ENCODE results near the gene CMKLR1. TPM values are rescaled to one million over a fixed set of nuclear protein-coding genes. Genes with fewer than 3 reads are reported as not detected.
A peak's percentile ranks its signal among the peaks of the same experiment; 100 is the strongest.

Gene CMKLR1
- total and polyA plus RNA-seq, 4 donors = 4.5 to 12.0 (median 5.9) TPM

- Histone ChIP-seq H3K4me3 (ENCODE audit: low read depth, low read length) (no peak overlapping the region), H3K4me1 (ENCODE audit: control insufficient read depth, insufficient read depth, low read length) (peaks cover 20% of the 10 kb centered on the region), H3K36me3 (ENCODE audit: control insufficient read depth, insufficient read depth, low read length) (no peaks in the 10 kb centered on the region), H3K27me3 (ENCODE audit: control insufficient read depth, insufficient read depth, low read length) (no peaks in the 10 kb centered on the region), H3K9me3 (ENCODE audit: control insufficient read depth, insufficient read depth, low read length) (peaks cover 8% of the 10 kb centered on the region), H3K27ac (ENCODE audit: low read depth, low read length) (no peak overlapping the region)
- WGBS (ENCODE audit: insufficient coverage) = no CpG with 5 or more reads among the region's 4 CpGs
- DNase-seq (ENCODE audit: low read depth in 4 of 6, low spot score in 6 of 6) = no peak
Observed at GRCh38 chr12:108257610-108258106, 81.5 kb downstream of the CMKLR1 start.

GRCh38 chr12:108257004-108257403 lies 82.1 kb downstream of the CMKLR1 start:
- peaks cover 25% of the 10 kb centered on the region for H3K4me1 ChIP-seq (ENCODE audit: control insufficient read depth, insufficient read depth, low read length)
- no peaks in the 10 kb centered on the region for H3K36me3 ChIP-seq (ENCODE audit: control insufficient read depth, insufficient read depth, low read length)
- WGBS (ENCODE audit: insufficient coverage) = 17% methylated on average over 1 of the region's 3 CpGs
- no peak overlapping the region for H3K4me3 ChIP-seq (ENCODE audit: low read depth, low read length)
- peaks cover 8% of the 10 kb centered on the region for H3K9me3 ChIP-seq (ENCODE audit: control insufficient read depth, insufficient read depth, low read length)
- DNase-seq (ENCODE audit: low read depth in 4 of 6, low spot score in 6 of 6) = peak in 2 of 6 donors; percentile 77 to 90
- H3K27ac ChIP-seq (ENCODE audit: low read depth, low read length) = no peak overlapping the region
- H3K27me3 ChIP-seq (ENCODE audit: control insufficient read depth, insufficient read depth, low read length) = no peaks in the 10 kb centered on the region

GRCh38 chr12:108255252-108255602 lies 83.9 kb downstream of the CMKLR1 start:
- Histone ChIP-seq H3K4me1 (ENCODE audit: control insufficient read depth, insufficient read depth, low read length) (peaks cover 25% of the 10 kb centered on the region), H3K27ac (ENCODE audit: low read depth, low read length) (no peak overlapping the region), H3K36me3 (ENCODE audit: control insufficient read depth, insufficient read depth, low read length) (no peaks in the 10 kb centered on the region), H3K9me3 (ENCODE audit: control insufficient read depth, insufficient read depth, low read length) (peaks cover 3% of the 10 kb centered on the region), H3K27me3 (ENCODE audit: control insufficient read depth, insufficient read depth, low read length) (no peaks in the 10 kb centered on the region), H3K4me3 (ENCODE audit: low read depth, low read length) (no peak overlapping the region)
- DNase-seq (ENCODE audit: low read depth in 4 of 6, low spot score in 6 of 6) = peak in 1 of 6 donors; percentile 12
- WGBS (ENCODE audit: insufficient coverage) = 50% methylated on average over 1 of the region's 3 CpGs

- peak in 2 of 6 donors; percentile 7 to 81 for DNase-seq (ENCODE audit: low read depth in 4 of 6, low spot score in 6 of 6)
- WGBS (ENCODE audit: insufficient coverage) = 31% methylated on average over 2 of the region's 13 CpGs
Observed at GRCh38 chr12:108254517-108255251, 84.4 kb downstream of the CMKLR1 start.

GRCh38 chr12:108254030-108254429 lies 85.1 kb downstream of the CMKLR1 start:
- H3K27me3 ChIP-seq (ENCODE audit: control insufficient read depth, insufficient read depth, low read length) = no peaks in the 10 kb centered on the region
- H3K36me3 ChIP-seq (ENCODE audit: control insufficient read depth, insufficient read depth, low read length) = no peaks in the 10 kb centered on the region
- H3K4me1 ChIP-seq (ENCODE audit: control insufficient read depth, insufficient read depth, low read length) = peaks cover 25% of the 10 kb centered on the region
- WGBS (ENCODE audit: insufficient coverage) = 5% methylated on average over 2 of the region's 5 CpGs
- H3K9me3 ChIP-seq (ENCODE audit: control insufficient read depth, insufficient read depth, low read length) = no peaks in the 10 kb centered on the region
- H3K27ac ChIP-seq (ENCODE audit: low read depth, low read length) = no peak overlapping the region
- H3K4me3 ChIP-seq (ENCODE audit: low read depth, low read length) = no peak overlapping the region
- DNase-seq (ENCODE audit: low read depth in 4 of 6, low spot score in 6 of 6) = no peak

More at GRCh38 chr12:108254517-108255251, 84.4 kb downstream of the CMKLR1 start:
- peaks cover 25% of the 10 kb centered on the region for H3K4me1 ChIP-seq (ENCODE audit: control insufficient read depth, insufficient read depth, low read length)
- H3K27ac ChIP-seq (ENCODE audit: low read depth, low read length) = no peak overlapping the region
- H3K4me3 ChIP-seq (ENCODE audit: low read depth, low read length) = no peak overlapping the region
- no peaks in the 10 kb centered on the region for H3K27me3 ChIP-seq (ENCODE audit: control insufficient read depth, insufficient read depth, low read length)
- H3K36me3 ChIP-seq (ENCODE audit: control insufficient read depth, insufficient read depth, low read length) = no peaks in the 10 kb centered on the region
- peaks cover 2% of the 10 kb centered on the region for H3K9me3 ChIP-seq (ENCODE audit: control insufficient read depth, insufficient read depth, low read length)

- H3K36me3 ChIP-seq (ENCODE audit: control insufficient read depth, insufficient read depth, low read length) = peaks cover 1% of the 10 kb centered on the region
- peaks cover 25% of the 10 kb centered on the region for H3K4me1 ChIP-seq (ENCODE audit: control insufficient read depth, insufficient read depth, low read length)
- H3K9me3 ChIP-seq (ENCODE audit: control insufficient read depth, insufficient read depth, low read length) = no peaks in the 10 kb centered on the region
- H3K4me3 ChIP-seq (ENCODE audit: low read depth, low read length) = no peak overlapping the region
- no peaks in the 10 kb centered on the region for H3K27me3 ChIP-seq (ENCODE audit: control insufficient read depth, insufficient read depth, low read length)
- peak; percentile 40 to 98 (median 72) for DNase-seq (ENCODE audit: low read depth in 4 of 6, low spot score in 6 of 6)
- WGBS (ENCODE audit: insufficient coverage) = no CpG with 5 or more reads among the region's 4 CpGs
- no peak overlapping the region for H3K27ac ChIP-seq (ENCODE audit: low read depth, low read length)
Observed at GRCh38 chr12:108253540-108253939, 85.6 kb downstream of the CMKLR1 start.

- no peak for DNase-seq (ENCODE audit: low read depth in 4 of 6, low spot score in 6 of 6)
- H3K36me3 ChIP-seq (ENCODE audit: control insufficient read depth, insufficient read depth, low read length) = peaks cover 8% of the 10 kb centered on the region
- H3K27me3 ChIP-seq (ENCODE audit: control insufficient read depth, insufficient read depth, low read length) = no peaks in the 10 kb centered on the region
- H3K9me3 ChIP-seq (ENCODE audit: control insufficient read depth, insufficient read depth, low read length) = no peaks in the 10 kb centered on the region
- H3K4me3 ChIP-seq (ENCODE audit: low read depth, low read length) = no peak overlapping the region
- H3K27ac ChIP-seq (ENCODE audit: low read depth, low read length) = no peak overlapping the region
- peaks cover 25% of the 10 kb centered on the region for H3K4me1 ChIP-seq (ENCODE audit: control insufficient read depth, insufficient read depth, low read length)
- WGBS (ENCODE audit: insufficient coverage) = 61% methylated on average over 3 of the region's 7 CpGs
Observed at GRCh38 chr12:108252523-108252922, 86.6 kb downstream of the CMKLR1 start.

GRCh38 chr12:108248011-108248410 lies 91.1 kb downstream of the CMKLR1 start:
- no peak overlapping the region for H3K27ac ChIP-seq (ENCODE audit: low read depth, low read length)
- H3K9me3 ChIP-seq (ENCODE audit: control insufficient read depth, insufficient read depth, low read length) = no peaks in the 10 kb centered on the region
- 96% methylated on average over 13 of the region's 13 CpGs for WGBS (ENCODE audit: insufficient coverage)
- no peak for DNase-seq (ENCODE audit: low read depth in 4 of 6, low spot score in 6 of 6)
- H3K4me3 ChIP-seq (ENCODE audit: low read depth, low read length) = no peak overlapping the region
- peaks cover 9% of the 10 kb centered on the region for H3K4me1 ChIP-seq (ENCODE audit: control insufficient read depth, insufficient read depth, low read length)
- H3K27me3 ChIP-seq (ENCODE audit: control insufficient read depth, insufficient read depth, low read length) = no peaks in the 10 kb centered on the region
- H3K36me3 ChIP-seq (ENCODE audit: control insufficient read depth, insufficient read depth, low read length) = peaks cover 8% of the 10 kb centered on the region

GRCh38 chr12:108247130-108247529 lies 92.0 kb downstream of the CMKLR1 start:
- no peak overlapping the region for H3K27ac ChIP-seq (ENCODE audit: low read depth, low read length)
- peaks cover 8% of the 10 kb centered on the region for H3K36me3 ChIP-seq (ENCODE audit: control insufficient read depth, insufficient read depth, low read length)
- DNase-seq (ENCODE audit: low read depth in 4 of 6, low spot score in 6 of 6) = no peak
- H3K9me3 ChIP-seq (ENCODE audit: control insufficient read depth, insufficient read depth, low read length) = no peaks in the 10 kb centered on the region
- no peaks in the 10 kb centered on the region for H3K27me3 ChIP-seq (ENCODE audit: control insufficient read depth, insufficient read depth, low read length)
- H3K4me3 ChIP-seq (ENCODE audit: low read depth, low read length) = no peak overlapping the region
- peaks cover under 1% of the 10 kb centered on the region for H3K4me1 ChIP-seq (ENCODE audit: control insufficient read depth, insufficient read depth, low read length)
- 100% methylated on average over 1 of the region's 2 CpGs for WGBS (ENCODE audit: insufficient coverage)
